HG02759 (cell line): ENCODE measurements around the gene ABCA12.

ENCODE experiments used
- ATAC-seq: cut with Tn5 transposase; IDR thresholded peaks from one replicate; pipeline ENCODE4 v1.9.1; 2021; ENCODE audit warnings: mild to moderate bottlenecking, moderate library complexity; ENCODE audit not compliant: unreplicated experiment

The ABCA12 gene

GRCh38 chr2:214987261-214987660 is 151.2 kb downstream of the ABCA12 start:
- no peak for ATAC-seq

- no peak for ATAC-seq
Observed at GRCh38 chr2:214985619-214986018, 152.8 kb downstream of the ABCA12 start.

GRCh38 chr2:214966420-214966819 is 172.0 kb downstream of the ABCA12 start:
- no peak for ATAC-seq

GRCh38 chr2:214960677-214961076 is 177.7 kb downstream of the ABCA12 start:
- ATAC-seq: no peak

- ATAC-seq: no peak
Observed at GRCh38 chr2:214946949-214947348, 191.5 kb downstream of the ABCA12 start.

GRCh38 chr2:214934006-214934405 is 204.4 kb downstream of the ABCA12 start:
- no peak for ATAC-seq

- ATAC-seq: no peak
Observed at GRCh38 chr2:214904634-214905033, 233.8 kb downstream of the ABCA12 start.

GRCh38 chr2:214904176-214904575 is 234.2 kb downstream of the ABCA12 start:
- no peak for ATAC-seq

GRCh38 chr2:214902286-214902685 is 236.1 kb downstream of the ABCA12 start:
- ATAC-seq: no peak

GRCh38 chr2:214899751-214900150 is 238.7 kb downstream of the ABCA12 start:
- no peak for ATAC-seq

GRCh38 chr2:214896274-214896673 is 242.2 kb downstream of the ABCA12 start:
- ATAC-seq: no peak

- no peak for ATAC-seq
Observed at GRCh38 chr2:214895469-214895868, 243.0 kb downstream of the ABCA12 start.

- no peak for ATAC-seq
Observed at GRCh38 chr2:214889301-214889700, 249.1 kb downstream of the ABCA12 start.

- ATAC-seq: no peak
Observed at GRCh38 chr2:214881647-214882202, 256.7 kb downstream of the ABCA12 start.
